DLD1 (cell line): ENCODE results near the gene OR6C75.
"Not testable (repeated sequence)": the region's sequence is repeated elsewhere in the genome, so short reads cannot be mapped to it uniquely, and the experiment has no call there.

ENCODE experiments used
- in situ Hi-C: cut with HindIII; loops from 2 replicates; pipeline ENCODE4 v1.10.0; 2017; ENCODE audit warnings: low sequenced_read_pairs

The OR6C75 gene

GRCh38 chr12:55362675-55363074 is at the start of gene OR6C75:
Gene OR6C75 (plus strand): TSS chr12:55362975. CDS start chr12:55365111, 2,136 bp downstream.
- in situ Hi-C loops, result no loop called here

- in situ Hi-C loops, result no loop called here
These were observed 48.7 kb upstream of the OR6C75 start, which contains the start of gene OR6C1 for GRCh38 chr12:55314043-55314442. Gene OR6C1 (plus strand): TSS chr12:55314343. CDS start chr12:55320600, 6,257 bp downstream.

GRCh38 chr12:55320201-55320600 is 42.6 kb upstream of the OR6C75 start:
- in situ Hi-C loops, result loop anchor here (5.0 kb wide), 1 partner anchor 33 kb away; no protein-coding TSS in a partner anchor

- in situ Hi-C loops, result not testable (repeated sequence)
These were observed 37.0 kb upstream of the OR6C75 start for GRCh38 chr12:55325801-55326200.

GRCh38 chr12:55330446-55330845 is 32.3 kb upstream of the OR6C75 start, which contains the start of gene OR6C3:
Gene OR6C3 (plus strand): TSS chr12:55330746. CDS start chr12:55331701, 955 bp downstream.
- in situ Hi-C loops, result no loop called here

GRCh38 chr12:55336002-55336401 is 26.8 kb upstream of the OR6C75 start:
- in situ Hi-C loops, result no loop called here

GRCh38 chr12:55355338-55355737 is 7.4 kb upstream of the OR6C75 start:
- in situ Hi-C loops, result not testable (repeated sequence)

GRCh38 chr12:55365086-55365485 is 2.3 kb downstream of the OR6C75 start:
- in situ Hi-C loops, result no loop called here

GRCh38 chr12:55372521-55372920 is 9.7 kb downstream of the OR6C75 start:
- in situ Hi-C loops, result no loop called here

GRCh38 chr12:55385891-55386290 is 23.1 kb downstream of the OR6C75 start:
- in situ Hi-C loops, result no loop called here

- in situ Hi-C loops, result no loop called here
These were observed 29.4 kb downstream of the OR6C75 start for GRCh38 chr12:55392032-55392795.

GRCh38 chr12:55396326-55396725 is 33.6 kb downstream of the OR6C75 start:
- in situ Hi-C loops, result no loop called here

GRCh38 chr12:55400229-55400628 is 37.5 kb downstream of the OR6C75 start, which contains the start of gene OR6C65:
Gene OR6C65 (plus strand): TSS chr12:55400529. CDS start chr12:55400529, 0 bp downstream.
- in situ Hi-C loops, result no loop called here

- in situ Hi-C loops, result no loop called here
These were observed 45.1 kb downstream of the OR6C75 start for GRCh38 chr12:55407866-55408265.

GRCh38 chr12:55409133-55409532 is 46.4 kb downstream of the OR6C75 start:
- in situ Hi-C loops, result not testable (repeated sequence)

- in situ Hi-C loops, result not testable (repeated sequence)
These were observed 49.4 kb downstream of the OR6C75 start for GRCh38 chr12:55412138-55412537.

GRCh38 chr12:55413498-55414388 is 51.0 kb downstream of the OR6C75 start:
- in situ Hi-C loops, result not testable (repeated sequence)

GRCh38 chr12:55414396-55414823 is 51.6 kb downstream of the OR6C75 start:
- in situ Hi-C loops, result not testable (repeated sequence)

GRCh38 chr12:55414889-55415288 is 52.1 kb downstream of the OR6C75 start:
- in situ Hi-C loops, result not testable (repeated sequence)

GRCh38 chr12:55416961-55417360 is 54.2 kb downstream of the OR6C75 start:
- in situ Hi-C loops, result no loop called here
